ENCODE data around the gene TMED6.

Gene TMED6

GRCh38 chr16:69309316-69309715 is 42.3 kb downstream of the TMED6 start:
- Histone ChIP-seq H3K27ac (ENCODE audit: low read depth, low read length) (no peak overlapping the region), H3K9me3 (ENCODE audit: insufficient read depth, low read length) (no peaks in the 10 kb centered on the region), H4K20me1 (ENCODE audit: low read depth, low read length) (no peaks in the 10 kb centered on the region; the same call in 1 of the 2 replicates), H3K4me3 (ENCODE audit: insufficient read depth, low read length, poor library complexity, severe bottlenecking) (no peak overlapping the region), H3K79me2 (ENCODE audit: insufficient read depth, low read length) (peaks cover 26% of the 10 kb centered on the region), H2AFZ (ENCODE audit: low read depth, low read length, severe bottlenecking) (no peak overlapping the region), H3F3A (ENCODE audit: insufficient read depth) (peaks cover 19% of the 10 kb centered on the region), H3K4me2 (ENCODE audit: low read depth, low read length, poor library complexity, severe bottlenecking) (no peak overlapping the region), H3K9ac (ENCODE audit: low read length) (no peak overlapping the region), H3K9me2 (replicated peaks; ENCODE audit: insufficient read depth, low read length) (no peaks in the 10 kb centered on the region), H3K27me3 (ENCODE audit: low read length) (no peaks in the 10 kb centered on the region), H3K36me3 (ENCODE audit: low read length) (no peaks in the 10 kb centered on the region)
- no peak for TF ChIP-seq EZH2phosphoT487 (conservative IDR thresholded peaks at IDR 0.05; ENCODE audit: low read length)
- TF ChIP-seq, protein P1, sequence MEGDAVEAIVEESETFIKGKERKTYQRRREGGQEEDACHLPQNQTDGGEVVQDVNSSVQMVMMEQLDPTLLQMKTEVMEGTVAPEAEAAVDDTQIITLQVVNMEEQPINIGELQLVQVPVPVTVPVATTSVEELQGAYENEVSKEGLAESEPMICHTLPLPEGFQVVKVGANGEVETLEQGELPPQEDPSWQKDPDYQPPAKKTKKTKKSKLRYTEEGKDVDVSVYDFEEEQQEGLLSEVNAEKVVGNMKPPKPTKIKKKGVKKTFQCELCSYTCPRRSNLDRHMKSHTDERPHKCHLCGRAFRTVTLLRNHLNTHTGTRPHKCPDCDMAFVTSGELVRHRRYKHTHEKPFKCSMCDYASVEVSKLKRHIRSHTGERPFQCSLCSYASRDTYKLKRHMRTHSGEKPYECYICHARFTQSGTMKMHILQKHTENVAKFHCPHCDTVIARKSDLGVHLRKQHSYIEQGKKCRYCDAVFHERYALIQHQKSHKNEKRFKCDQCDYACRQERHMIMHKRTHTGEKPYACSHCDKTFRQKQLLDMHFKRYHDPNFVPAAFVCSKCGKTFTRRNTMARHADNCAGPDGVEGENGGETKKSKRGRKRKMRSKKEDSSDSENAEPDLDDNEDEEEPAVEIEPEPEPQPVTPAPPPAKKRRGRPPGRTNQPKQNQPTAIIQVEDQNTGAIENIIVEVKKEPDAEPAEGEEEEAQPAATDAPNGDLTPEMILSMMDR (IDR thresholded peaks at IDR 0.05; ENCODE audit: insufficient read depth, low read length, poor library complexity, severe bottlenecking): no peak

- Histone ChIP-seq H3K79me2 (ENCODE audit: insufficient read depth, low read length) (peaks cover 11% of the 10 kb centered on the region), H3K9me3 (ENCODE audit: insufficient read depth, low read length) (no peaks in the 10 kb centered on the region), H3K9ac (ENCODE audit: low read length) (no peak overlapping the region), H3K4me3 (ENCODE audit: insufficient read depth, low read length, poor library complexity, severe bottlenecking) (no peak overlapping the region), H3K36me3 (ENCODE audit: low read length) (no peaks in the 10 kb centered on the region), H3K27me3 (ENCODE audit: low read length) (no peaks in the 10 kb centered on the region), H2AFZ (ENCODE audit: low read depth, low read length, severe bottlenecking) (no peak overlapping the region), H3K4me2 (ENCODE audit: low read depth, low read length, poor library complexity, severe bottlenecking) (no peak overlapping the region), H3K9me2 (replicated peaks; ENCODE audit: insufficient read depth, low read length) (no peaks in the 10 kb centered on the region), H4K20me1 (ENCODE audit: low read depth, low read length) (no peaks in the 10 kb centered on the region; the same call in 1 of the 2 replicates), H3F3A (ENCODE audit: insufficient read depth) (peaks cover 19% of the 10 kb centered on the region), H3K27ac (ENCODE audit: low read depth, low read length) (no peak overlapping the region)
- no peak for TF ChIP-seq EZH2phosphoT487 (conservative IDR thresholded peaks at IDR 0.05; ENCODE audit: low read length)
- TF ChIP-seq, protein P1 (IDR thresholded peaks at IDR 0.05; ENCODE audit: insufficient read depth, low read length, poor library complexity, severe bottlenecking): no peak
Observed at GRCh38 chr16:69307856-69308255, 43.7 kb downstream of the TMED6 start.

- H3F3A ChIP-seq (ENCODE audit: insufficient read depth): peaks cover 19% of the 10 kb centered on the region
- H3K27me3 ChIP-seq (ENCODE audit: low read length): no peaks in the 10 kb centered on the region
- no peak overlapping the region for H3K4me2 ChIP-seq (ENCODE audit: low read depth, low read length, poor library complexity, severe bottlenecking)
- H3K27ac ChIP-seq (ENCODE audit: low read depth, low read length): no peak overlapping the region
- H3K79me2 ChIP-seq (ENCODE audit: insufficient read depth, low read length): peaks cover 5% of the 10 kb centered on the region
- no peak overlapping the region for H3K9ac ChIP-seq (ENCODE audit: low read length)
- H2AFZ ChIP-seq (ENCODE audit: low read depth, low read length, severe bottlenecking): no peak overlapping the region
- no peaks in the 10 kb centered on the region for H3K9me3 ChIP-seq (ENCODE audit: insufficient read depth, low read length)
- no peaks in the 10 kb centered on the region for H3K36me3 ChIP-seq (ENCODE audit: low read length)
- no peak overlapping the region for H3K4me3 ChIP-seq (ENCODE audit: insufficient read depth, low read length, poor library complexity, severe bottlenecking)
- TF ChIP-seq, protein P1 (IDR thresholded peaks at IDR 0.05; ENCODE audit: insufficient read depth, low read length, poor library complexity, severe bottlenecking): no peak
- TF ChIP-seq EZH2phosphoT487 (conservative IDR thresholded peaks at IDR 0.05; ENCODE audit: low read length): no peak
- no peaks in the 10 kb centered on the region for H3K9me2 ChIP-seq (replicated peaks; ENCODE audit: insufficient read depth, low read length)
- no peaks in the 10 kb centered on the region for H4K20me1 ChIP-seq (ENCODE audit: low read depth, low read length)
Observed at GRCh38 chr16:69307091-69307490, 44.5 kb downstream of the TMED6 start.

Measured in SU-DHL-6 (cell line).